ENCODE results near the gene DNAH8. TPM values are rescaled to one million over a fixed set of nuclear protein-coding genes. Genes with fewer than 3 reads are reported as not detected.

The DNAH8 gene
- total RNA-seq, 1 experiment from 2014 or later: not detected

DNA sequence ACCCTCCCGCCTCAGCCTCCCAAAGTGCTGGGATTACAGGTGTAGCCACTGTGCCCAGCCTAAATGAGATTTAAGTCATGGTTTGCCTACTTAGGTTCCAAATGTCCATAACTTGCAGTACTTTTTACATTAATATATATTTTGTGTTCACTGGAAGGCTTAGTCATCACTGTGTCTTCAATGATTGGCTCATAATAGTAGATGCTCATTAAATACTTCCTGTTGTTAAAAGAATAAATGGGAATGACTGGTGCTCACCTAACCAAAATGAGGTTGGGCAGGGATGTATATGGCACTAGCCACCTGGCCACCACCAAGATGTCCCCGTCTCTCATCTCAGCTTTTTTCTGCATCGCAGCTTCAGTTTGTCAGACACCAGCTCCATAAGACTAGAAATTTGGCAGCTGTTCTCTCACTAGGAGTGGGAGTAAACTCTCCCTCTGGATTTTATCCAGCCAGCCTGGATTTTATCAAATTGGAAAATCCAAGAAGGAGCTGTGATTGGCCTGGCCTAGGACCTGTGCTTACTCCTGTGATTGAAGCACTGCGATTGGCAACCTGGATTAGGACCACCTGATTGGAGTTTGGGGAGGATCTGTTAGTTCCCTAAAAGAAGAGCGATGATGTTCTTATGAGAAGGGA lies 11.0 kb upstream of the DNAH8 start:
- DNase-seq (ENCODE audit: low read depth, low spot score) (no peak), ATAC-seq (no peak)
- peaks cover 2% of the 10 kb centered on the region; the same call in 1 of the 2 replicates for H3K27me3 ChIP-seq (ENCODE audit: control insufficient read depth, insufficient read depth, low read length)
- H3K36me3 ChIP-seq (ENCODE audit: control insufficient read depth, insufficient read depth, low read length): no peaks in the 10 kb centered on the region
- H3K4me1 ChIP-seq (ENCODE audit: control insufficient read depth, insufficient read depth, low read length): no peaks in the 10 kb centered on the region
- POLR2A ChIA-PET: no interaction called here
- CTCF ChIA-PET: interaction anchor here (0.9 kb wide), 1 partner anchor 30 kb away, joined by 4 read pairs; no protein-coding TSS in a partner anchor
- no peak overlapping the region for H3K4me3 ChIP-seq (ENCODE audit: low read depth in 2 of 2, low read length in 2 of 2)
- in situ Hi-C loops (cut with HindIII; ENCODE audit: low pct_unique_long_range_greater_than_20kb, low sequenced_read_pairs): no loop called here
- TF ChIP-seq TCF7L2 (IDR thresholded peaks at IDR 0.05; ENCODE audit: low read depth, low read length): no peak
- intact Hi-C loops (cut with micrococcal nuclease; ENCODE audit: unreplicated experiment): no loop called here
- no TSS peak for BruUV-seq (replicated peaks)
- no peak overlapping the region for H3K27ac ChIP-seq (ENCODE audit: low read length)
- H3K9me3 ChIP-seq (ENCODE audit: control insufficient read depth, insufficient read depth, low read depth, low read length): peaks cover 6% of the 10 kb centered on the region; the same call in 1 of the 2 replicates

DNA sequence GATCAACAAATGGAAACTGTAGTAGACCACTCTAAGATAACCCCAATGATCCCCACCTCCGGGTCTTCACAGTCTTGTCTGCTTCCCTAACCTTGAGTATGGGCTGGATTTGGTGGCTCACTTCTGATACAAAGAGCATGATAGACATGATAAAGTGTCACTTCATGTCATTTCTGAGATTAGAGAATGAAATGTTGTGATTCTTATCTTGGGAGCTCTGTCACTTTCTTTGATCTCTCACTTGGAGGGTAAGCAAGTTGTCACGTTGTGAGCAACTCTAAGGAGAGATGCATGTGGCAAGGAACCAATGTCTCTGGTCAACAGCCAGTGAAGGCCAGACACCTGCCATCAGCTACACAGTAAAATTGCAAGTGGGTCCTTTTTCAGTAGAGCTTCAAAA lies 9.2 kb upstream of the DNAH8 start:
- no peak for TF ChIP-seq SIN3A (IDR thresholded peaks at IDR 0.05; ENCODE audit: borderline replicate concordance, insufficient read depth, low read depth, low read length)
- ATAC-seq: no peak
- no peaks in the 10 kb centered on the region for H3K4me1 ChIP-seq (ENCODE audit: control insufficient read depth, insufficient read depth, low read length)
- peaks cover 2% of the 10 kb centered on the region; the same call in 1 of the 2 replicates for H3K27me3 ChIP-seq (ENCODE audit: control insufficient read depth, insufficient read depth, low read length)
- H3K9me3 ChIP-seq (ENCODE audit: control insufficient read depth, insufficient read depth, low read depth, low read length): no peaks in the 10 kb centered on the region
- H3K36me3 ChIP-seq (ENCODE audit: control insufficient read depth, insufficient read depth, low read length): no peaks in the 10 kb centered on the region
- no TSS peak for BruUV-seq (replicated peaks)
- in situ Hi-C loops (cut with HindIII; ENCODE audit: low pct_unique_long_range_greater_than_20kb, low sequenced_read_pairs) (no loop called here), intact Hi-C loops (cut with micrococcal nuclease; ENCODE audit: unreplicated experiment) (no loop called here)
- ChIA-PET POLR2A (no interaction called here), CTCF (no interaction called here)
- H3K4me3 ChIP-seq (ENCODE audit: low read depth in 2 of 2, low read length in 2 of 2): no peak overlapping the region
- no peak overlapping the region for H3K27ac ChIP-seq (ENCODE audit: low read length)
- no peak for DNase-seq (ENCODE audit: low read depth, low spot score)

- BruUV-seq (replicated peaks): no TSS peak
- Histone ChIP-seq H3K27me3 (ENCODE audit: control insufficient read depth, insufficient read depth, low read length) (peaks cover 4% of the 10 kb centered on the region; the same call in 1 of the 2 replicates), H3K4me3 (ENCODE audit: low read depth in 2 of 2, low read length in 2 of 2) (no peak overlapping the region), H3K4me1 (ENCODE audit: control insufficient read depth, insufficient read depth, low read length) (no peaks in the 10 kb centered on the region), H3K27ac (ENCODE audit: low read length) (no peak overlapping the region), H3K9me3 (ENCODE audit: control insufficient read depth, insufficient read depth, low read depth, low read length) (no peaks in the 10 kb centered on the region), H3K36me3 (ENCODE audit: control insufficient read depth, insufficient read depth, low read length) (no peaks in the 10 kb centered on the region)
- ATAC-seq (no peak), DNase-seq (ENCODE audit: low read depth, low spot score) (no peak)
- in situ Hi-C loops (cut with HindIII; ENCODE audit: low pct_unique_long_range_greater_than_20kb, low sequenced_read_pairs) (no loop called here), intact Hi-C loops (cut with micrococcal nuclease; ENCODE audit: unreplicated experiment) (no loop called here)
- ChIA-PET POLR2A (no interaction called here), CTCF (no interaction called here)
- TF ChIP-seq, protein P1, sequence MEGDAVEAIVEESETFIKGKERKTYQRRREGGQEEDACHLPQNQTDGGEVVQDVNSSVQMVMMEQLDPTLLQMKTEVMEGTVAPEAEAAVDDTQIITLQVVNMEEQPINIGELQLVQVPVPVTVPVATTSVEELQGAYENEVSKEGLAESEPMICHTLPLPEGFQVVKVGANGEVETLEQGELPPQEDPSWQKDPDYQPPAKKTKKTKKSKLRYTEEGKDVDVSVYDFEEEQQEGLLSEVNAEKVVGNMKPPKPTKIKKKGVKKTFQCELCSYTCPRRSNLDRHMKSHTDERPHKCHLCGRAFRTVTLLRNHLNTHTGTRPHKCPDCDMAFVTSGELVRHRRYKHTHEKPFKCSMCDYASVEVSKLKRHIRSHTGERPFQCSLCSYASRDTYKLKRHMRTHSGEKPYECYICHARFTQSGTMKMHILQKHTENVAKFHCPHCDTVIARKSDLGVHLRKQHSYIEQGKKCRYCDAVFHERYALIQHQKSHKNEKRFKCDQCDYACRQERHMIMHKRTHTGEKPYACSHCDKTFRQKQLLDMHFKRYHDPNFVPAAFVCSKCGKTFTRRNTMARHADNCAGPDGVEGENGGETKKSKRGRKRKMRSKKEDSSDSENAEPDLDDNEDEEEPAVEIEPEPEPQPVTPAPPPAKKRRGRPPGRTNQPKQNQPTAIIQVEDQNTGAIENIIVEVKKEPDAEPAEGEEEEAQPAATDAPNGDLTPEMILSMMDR (IDR thresholded peaks at IDR 0.05): no peak
- TF ChIP-seq TCF7L2 (IDR thresholded peaks at IDR 0.05; ENCODE audit: low read depth, low read length) (no peak), POLR2AphosphoS5 (IDR thresholded peaks at IDR 0.05; ENCODE audit: low read depth, low read length) (no peak), SIN3A (IDR thresholded peaks at IDR 0.05; ENCODE audit: borderline replicate concordance, insufficient read depth, low read depth, low read length) (no peak)
- TF ChIP-seq, protein P2, sequence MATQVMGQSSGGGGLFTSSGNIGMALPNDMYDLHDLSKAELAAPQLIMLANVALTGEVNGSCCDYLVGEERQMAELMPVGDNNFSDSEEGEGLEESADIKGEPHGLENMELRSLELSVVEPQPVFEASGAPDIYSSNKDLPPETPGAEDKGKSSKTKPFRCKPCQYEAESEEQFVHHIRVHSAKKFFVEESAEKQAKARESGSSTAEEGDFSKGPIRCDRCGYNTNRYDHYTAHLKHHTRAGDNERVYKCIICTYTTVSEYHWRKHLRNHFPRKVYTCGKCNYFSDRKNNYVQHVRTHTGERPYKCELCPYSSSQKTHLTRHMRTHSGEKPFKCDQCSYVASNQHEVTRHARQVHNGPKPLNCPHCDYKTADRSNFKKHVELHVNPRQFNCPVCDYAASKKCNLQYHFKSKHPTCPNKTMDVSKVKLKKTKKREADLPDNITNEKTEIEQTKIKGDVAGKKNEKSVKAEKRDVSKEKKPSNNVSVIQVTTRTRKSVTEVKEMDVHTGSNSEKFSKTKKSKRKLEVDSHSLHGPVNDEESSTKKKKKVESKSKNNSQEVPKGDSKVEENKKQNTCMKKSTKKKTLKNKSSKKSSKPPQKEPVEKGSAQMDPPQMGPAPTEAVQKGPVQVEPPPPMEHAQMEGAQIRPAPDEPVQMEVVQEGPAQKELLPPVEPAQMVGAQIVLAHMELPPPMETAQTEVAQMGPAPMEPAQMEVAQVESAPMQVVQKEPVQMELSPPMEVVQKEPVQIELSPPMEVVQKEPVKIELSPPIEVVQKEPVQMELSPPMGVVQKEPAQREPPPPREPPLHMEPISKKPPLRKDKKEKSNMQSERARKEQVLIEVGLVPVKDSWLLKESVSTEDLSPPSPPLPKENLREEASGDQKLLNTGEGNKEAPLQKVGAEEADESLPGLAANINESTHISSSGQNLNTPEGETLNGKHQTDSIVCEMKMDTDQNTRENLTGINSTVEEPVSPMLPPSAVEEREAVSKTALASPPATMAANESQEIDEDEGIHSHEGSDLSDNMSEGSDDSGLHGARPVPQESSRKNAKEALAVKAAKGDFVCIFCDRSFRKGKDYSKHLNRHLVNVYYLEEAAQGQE (IDR thresholded peaks at IDR 0.05; ENCODE audit: insufficient read depth in 1 of 2, low read depth in 2 of 2, low read length in 1 of 2): no peak
These were observed 6.6 kb upstream of the DNAH8 start for GRCh38 chr6:38708496-38708895.

Data from Panc1 (cell line).